GM18907 (cell line): ENCODE data around the gene HIRIP3.
"Not testable (repeated sequence)": the region's sequence is repeated elsewhere in the genome, so short reads cannot be mapped to it uniquely, and the experiment has no call there.

Experiments
- ATAC-seq: cut with Tn5 transposase; IDR thresholded peaks from one replicate; pipeline ENCODE4 v1.9.1; 2021; ENCODE audit warnings: mild to moderate bottlenecking, moderate library complexity; ENCODE audit not compliant: unreplicated experiment

HIRIP3 gene, protein sequence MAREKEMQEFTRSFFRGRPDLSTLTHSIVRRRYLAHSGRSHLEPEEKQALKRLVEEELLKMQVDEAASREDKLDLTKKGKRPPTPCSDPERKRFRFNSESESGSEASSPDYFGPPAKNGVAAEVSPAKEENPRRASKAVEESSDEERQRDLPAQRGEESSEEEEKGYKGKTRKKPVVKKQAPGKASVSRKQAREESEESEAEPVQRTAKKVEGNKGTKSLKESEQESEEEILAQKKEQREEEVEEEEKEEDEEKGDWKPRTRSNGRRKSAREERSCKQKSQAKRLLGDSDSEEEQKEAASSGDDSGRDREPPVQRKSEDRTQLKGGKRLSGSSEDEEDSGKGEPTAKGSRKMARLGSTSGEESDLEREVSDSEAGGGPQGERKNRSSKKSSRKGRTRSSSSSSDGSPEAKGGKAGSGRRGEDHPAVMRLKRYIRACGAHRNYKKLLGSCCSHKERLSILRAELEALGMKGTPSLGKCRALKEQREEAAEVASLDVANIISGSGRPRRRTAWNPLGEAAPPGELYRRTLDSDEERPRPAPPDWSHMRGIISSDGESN

DNA sequence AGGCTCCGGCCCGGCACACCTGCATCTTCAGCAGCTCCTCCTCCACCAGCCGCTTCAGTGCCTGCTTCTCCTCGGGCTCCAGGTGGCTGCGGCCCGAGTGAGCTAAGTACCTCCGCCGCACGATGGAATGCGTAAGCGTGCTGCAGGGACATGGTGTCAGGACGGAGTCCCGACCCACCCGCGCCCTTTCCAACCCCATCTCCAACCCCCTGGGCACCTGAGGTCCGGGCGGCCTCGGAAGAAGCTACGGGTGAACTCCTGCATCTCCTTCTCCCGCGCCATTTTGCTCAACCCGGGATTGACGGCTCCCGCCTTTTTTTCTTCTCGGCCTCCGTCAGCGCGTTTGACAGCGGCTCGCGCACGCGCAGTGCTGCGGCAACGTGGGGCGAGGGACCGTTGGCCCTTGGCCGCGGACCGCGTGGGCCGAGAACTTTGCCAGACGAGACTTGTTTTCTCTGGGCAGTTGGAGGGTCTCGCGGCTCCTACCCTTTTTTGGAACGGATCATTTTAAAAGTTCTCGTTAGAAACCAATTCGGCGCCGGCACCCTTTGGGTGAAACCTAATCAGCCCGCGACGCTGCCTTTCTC is at the start of gene HIRIP3:
Gene HIRIP3 (minus strand): TSS at position 294 of the 587 bp plus-strand sequence. CDS start 12 bp downstream, at position 282.
- ATAC-seq, result peak; percentile 53

DNA sequence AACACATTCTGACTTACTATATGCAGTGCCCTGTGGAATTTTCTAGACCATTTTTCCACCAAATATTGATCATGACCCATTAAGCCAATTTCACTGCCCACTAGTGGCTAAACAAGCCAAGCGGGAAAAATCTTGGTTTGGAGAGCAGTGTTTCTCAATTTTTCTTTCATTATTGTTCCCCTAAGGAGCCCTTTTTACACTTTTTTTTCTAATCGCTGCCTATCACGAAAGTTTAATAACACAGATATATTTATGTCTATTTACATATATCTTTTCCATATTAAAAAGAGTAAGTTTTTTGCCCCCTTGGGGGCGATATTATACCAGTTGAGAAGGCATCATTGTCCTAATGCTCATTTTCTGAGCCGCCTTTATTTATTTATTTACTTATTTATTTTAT is 46.4 kb upstream of the HIRIP3 start:
- ATAC-seq, result no peak

DNA sequence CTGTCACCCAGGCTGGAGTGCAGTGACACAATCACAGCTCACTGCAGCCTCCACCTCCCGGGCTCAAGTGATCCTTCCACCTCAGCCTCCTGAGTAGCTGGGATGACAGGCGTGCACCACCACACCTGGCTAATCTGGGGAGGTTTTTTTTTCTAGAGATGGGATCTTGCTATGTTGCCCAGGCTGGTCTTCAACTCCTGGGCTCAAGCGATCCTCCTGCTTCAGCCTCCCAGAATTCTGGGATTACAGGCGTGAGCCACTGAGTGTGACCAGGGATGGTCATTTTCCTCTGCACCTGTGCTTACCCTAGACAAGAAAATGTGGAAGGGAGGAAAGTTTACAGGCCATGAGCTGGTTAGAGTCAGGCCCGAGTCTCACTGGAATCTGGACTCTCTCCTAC is 45.3 kb upstream of the HIRIP3 start:
- not testable (repeated sequence) for ATAC-seq

DNA sequence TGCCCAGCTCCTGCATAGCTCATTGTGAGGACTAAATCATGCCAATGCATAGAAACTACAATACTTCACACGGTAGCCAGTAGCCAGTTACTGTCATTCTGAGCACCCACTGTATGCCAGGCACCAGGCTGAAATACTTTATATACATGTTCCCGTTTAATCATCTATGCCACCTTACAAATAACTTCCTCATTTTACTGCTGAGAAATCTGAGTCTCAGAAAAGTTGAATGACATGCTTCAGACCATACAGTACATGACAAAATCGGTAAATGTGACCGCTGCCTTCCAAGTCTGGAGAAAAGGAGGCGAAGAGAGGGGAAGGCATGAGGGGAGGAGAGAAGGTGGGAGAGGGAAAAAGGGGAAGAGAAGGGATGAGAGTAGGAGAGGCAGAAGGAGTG is 44.8 kb upstream of the HIRIP3 start:
- ATAC-seq, result no peak

DNA sequence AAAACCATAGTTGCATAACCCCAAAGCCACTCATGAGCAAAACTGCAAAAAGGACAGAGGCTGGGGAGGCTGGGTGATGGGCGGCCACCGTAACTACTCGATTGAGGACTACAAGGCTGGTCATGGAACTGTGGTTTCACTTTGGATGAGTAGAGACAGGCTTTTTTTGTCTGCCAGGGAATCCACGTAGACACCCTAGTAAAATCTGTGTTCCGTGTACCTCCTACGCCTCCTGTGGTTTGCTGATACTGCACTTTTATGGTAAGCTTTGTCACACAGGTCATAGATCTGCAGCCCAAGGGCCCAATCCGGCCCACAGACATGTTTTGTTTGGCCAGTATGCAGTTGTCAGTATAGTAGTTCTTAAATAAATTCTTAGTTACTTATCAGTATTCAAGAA is 37.9 kb upstream of the HIRIP3 start:
- ATAC-seq, result no peak

DNA sequence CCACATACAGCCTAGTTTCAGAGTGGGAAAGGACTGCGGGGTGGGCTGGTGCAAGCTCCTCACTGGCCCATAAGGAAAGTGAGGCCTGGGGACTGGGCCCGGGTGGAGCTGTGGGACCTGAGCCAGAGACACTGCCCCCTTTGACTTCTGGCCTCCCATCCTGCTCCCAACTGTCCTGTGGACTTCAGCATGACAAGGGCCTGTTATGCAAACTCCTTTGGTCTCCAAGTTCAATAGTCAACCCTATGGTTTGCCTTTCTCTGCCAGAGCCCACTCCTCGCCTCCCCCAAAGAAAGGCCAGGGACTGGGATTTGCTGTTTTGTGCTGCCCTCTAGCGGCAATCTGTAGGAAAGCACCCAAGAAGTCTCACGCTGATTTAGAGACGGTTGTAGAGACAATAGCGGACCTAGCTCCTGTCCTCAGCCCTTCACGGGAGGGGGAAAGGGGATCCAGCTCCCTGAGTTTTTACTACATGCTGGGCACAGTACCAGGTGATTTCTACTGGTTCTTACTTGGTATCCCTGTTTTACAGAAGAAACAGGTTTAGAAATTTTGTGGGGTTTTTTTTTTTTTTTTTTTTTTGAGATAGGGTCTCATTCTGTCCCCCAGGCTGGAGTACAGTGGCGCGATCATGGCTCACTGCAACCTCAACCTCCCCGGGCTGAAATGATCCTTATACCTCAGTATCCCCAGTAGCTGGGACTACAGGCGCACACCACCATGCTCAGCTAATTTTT is 36.8 kb upstream of the HIRIP3 start:
- ATAC-seq, result no peak

DNA sequence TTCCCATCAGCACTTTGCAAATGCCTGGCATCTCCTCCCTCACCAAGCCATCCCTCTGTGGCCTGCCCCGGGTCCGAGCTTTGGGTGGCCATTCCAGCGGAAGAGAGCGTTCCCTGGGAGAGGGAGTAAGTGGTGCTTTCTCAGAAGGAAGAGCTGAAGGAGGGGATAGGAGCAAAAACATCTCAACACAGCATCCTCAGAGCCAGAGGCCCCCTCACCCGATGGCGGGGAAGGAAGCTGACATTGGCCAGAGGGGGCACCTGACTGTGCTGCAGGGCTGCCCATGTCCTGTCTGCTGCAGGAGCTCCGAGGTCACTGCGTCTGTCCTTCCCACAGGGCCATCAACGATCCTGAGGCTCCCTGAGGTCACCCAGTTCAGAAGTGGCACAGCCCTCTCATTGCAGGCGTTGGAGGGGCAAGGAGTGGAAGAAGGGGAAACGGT is 36.1 kb upstream of the HIRIP3 start:
- ATAC-seq, result no peak

DNA sequence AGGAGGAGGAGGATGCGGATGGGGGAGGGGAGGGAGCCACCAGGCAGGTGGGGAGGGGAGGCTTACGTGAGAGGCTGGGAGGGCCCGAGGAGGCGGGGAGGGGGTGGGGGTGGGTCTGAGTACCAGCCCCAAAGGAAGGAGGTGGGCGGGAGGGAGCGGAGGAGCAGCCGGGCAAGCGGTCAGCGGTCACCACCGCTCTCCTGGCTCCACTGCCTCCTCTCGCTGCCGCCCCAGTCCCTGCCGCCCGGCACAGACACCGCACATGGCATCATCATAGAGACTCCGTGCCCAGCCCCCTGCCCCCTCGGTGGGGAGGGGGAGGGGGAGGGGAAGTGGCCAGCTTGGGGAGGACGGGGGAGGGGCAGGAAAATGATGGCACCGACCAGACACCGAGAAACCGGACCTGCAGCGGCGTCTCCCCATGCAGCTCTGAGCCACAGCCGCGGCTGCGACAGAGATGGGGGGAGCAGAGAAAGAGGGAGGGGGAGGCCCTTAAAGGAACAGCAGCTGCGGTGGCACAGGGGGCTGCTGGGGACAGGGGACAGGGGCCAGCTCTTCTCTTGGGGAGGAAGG is 35.5 kb upstream of the HIRIP3 start, which contains the start of gene TLCD3B:
Gene TLCD3B (minus strand): TSS at position 431 of the 573 bp plus-strand sequence. CDS start 744 bp downstream, outside the sequence.
- no peak for ATAC-seq

DNA sequence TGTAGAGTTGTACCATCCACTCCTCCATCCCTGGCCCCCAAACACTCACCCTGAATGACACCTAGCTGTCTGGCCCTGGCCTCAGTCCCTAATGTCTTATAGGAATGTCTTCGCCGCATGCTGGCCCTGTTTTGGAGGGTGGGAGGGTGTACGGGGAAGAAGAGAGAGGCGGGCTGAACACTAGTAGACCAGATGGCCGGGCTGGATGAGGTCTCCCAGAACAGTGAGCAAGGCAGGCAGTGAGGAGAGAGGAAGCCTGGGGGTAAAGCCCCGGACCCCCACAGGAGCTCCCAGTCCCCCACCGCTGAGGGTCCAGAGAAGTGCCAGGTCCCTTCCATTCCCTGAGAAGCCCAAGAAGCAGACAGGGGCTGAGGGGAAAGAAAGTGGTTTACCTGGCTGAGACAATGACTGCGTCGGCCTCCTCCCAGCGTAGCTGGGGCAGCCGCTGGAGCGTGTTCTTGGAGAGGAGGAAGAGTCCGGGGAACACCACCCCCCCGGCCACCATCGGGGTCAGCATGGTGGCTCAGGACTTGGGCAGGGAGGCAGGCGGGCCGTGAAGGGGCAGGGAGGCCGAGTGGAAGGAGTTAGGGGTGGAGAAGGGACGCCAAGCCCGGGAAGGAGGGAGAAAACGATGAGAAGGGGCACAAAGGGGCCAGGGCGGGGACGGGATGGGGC is 34.7 kb upstream of the HIRIP3 start:
- no peak for ATAC-seq

DNA sequence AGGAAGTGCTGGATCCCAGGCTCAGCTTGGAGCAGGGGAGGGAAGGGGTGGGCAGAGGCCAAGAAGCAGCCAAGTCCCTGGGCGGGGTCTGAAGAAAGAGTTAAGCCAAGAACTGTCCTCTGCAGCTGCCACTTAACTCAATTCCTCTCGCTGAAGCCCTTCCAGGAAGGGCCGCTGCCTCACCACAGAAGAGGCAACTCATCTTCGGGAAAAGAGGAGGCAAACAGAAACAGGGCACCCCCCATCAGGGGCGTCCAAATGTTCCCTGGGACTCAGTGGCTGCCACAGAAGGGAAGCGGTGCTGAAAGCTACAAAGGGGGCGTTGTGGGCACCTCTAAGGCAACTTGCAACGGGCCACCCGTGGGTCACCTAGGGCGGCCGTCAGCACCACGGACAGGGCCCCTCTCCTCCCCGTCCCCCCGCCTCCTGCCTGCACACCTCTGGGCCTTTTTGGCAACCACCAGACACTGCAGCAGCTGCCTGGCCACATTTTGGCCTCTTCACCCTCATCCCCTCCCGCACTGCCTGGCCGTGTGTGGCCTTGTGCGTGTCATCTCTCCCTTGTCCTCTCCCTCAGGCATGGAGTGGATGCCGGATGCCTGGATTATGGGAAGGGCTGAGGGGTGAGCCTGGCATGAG is 33.1 kb upstream of the HIRIP3 start:
- ATAC-seq, result no peak

DNA sequence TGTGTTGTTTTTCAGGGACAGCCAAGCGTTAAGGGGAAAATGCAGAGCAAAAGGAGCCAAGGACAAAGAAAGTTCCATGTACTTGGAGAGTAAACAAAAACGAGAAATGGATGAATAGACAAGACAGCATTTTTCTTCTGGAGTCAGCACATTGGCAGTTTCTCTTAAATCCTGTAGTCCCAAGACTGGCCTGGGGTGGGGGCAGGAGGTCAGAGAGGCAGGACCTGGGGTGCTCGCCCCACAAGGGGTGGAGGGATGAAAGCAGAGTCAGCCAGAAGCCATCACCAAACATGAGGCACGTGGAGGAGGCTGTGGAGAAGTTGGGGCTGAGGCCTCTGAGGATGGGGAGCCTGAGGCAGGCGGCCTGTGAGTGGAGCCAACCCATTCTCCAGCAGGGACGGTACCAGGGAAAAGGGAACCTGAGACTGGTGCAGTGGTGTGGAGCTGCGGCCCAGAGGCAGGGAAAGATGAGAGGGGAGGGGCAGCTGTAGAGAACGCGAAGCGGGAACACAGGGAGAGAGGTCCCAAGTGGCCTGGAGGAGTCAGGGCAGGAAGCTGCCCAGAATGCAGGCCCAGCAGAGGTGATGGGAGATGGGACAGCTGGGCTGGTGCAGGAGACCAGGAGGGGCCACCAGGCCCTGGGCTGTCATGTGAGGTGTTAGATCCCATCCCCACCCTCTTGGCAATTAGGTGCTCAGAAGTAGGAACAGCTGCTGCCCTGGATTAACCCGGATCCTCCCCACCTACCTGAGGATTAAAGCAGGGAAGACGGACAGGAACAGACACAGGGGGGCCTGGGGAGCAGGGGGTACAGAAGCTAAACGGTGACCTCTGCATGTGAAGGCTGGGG is 32.4 kb upstream of the HIRIP3 start:
- no peak for ATAC-seq

DNA sequence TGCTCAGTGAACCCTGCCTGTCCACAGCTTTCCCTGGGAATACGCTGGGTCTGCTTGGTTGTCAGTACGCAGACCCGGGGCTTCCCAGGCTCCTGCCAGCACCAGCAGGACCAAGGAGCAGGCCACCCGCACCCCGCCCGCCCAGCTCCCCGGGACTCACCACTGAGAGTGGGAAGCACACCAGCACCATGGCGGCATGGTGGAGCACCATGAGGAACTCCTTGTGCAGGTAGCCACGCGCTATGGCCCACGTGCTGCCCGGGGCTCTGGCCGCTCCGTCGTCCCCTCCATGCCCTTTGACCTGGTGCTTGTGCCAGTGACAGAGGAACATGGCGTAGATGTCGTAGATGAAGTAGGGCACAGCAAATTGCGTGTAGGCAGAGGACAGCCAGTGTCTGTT is 31.0 kb upstream of the HIRIP3 start:
- ATAC-seq, result no peak

DNA sequence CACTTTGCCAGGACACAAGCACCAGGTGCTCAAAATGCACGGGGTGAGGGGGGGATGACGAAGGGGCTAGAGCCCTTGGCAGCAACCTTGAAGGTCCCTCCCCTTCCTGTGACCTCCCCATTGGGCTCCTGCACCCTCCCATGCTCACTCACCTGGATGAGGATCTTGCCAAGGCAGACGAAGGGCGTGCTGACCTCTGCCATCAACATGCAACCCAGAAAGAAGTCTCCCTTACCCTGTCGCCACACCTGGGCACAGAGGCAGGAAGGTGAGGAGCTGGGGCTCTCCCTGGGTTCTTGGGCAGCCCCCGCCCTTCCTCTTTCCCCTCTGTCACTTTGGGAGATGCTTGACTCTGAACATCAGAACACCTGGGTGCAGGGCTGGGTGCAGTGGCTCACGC is 30.2 kb upstream of the HIRIP3 start:
- no peak for ATAC-seq

DNA sequence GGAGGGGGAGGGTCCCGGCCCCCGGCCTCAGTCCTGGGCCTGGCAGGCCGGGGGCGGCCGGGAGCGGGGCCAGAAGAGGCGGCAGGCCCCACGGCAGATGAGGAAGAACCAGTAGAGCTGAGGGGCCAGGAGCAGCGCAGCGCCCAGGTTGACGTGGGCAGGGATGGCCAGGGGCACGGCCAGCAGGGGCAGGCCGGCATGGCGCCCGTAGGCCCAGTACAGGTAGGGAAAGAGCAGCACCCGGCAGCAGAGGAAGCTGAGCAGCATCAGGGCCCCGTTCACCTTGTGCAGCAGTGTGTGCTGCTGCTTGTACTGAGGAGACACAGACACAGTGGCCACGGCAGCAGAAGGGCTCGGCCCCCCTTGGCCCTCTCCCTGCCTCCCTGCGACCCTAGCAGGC is 29.7 kb upstream of the HIRIP3 start:
- ATAC-seq, result no peak

DNA sequence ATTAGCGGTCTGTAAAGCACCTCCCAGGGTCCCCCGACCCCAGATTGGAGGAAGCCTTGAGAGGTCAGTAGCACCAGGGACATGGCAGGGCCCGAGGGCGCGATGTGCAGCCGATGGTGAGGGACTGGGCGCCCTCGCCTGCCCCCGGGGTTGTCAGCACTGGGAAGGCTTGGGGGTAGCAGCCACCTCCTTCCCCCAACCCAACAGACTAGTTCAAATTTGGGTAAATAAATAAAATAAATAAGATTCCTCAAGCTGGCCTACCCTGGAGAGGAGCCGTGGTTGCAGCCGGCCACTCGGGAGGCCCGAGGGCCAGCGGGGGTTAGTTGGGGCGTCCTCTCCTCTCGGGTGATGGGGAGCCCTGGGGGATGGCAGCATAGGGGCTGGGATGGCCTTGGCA is 29.0 kb upstream of the HIRIP3 start:
- no peak for ATAC-seq

DNA sequence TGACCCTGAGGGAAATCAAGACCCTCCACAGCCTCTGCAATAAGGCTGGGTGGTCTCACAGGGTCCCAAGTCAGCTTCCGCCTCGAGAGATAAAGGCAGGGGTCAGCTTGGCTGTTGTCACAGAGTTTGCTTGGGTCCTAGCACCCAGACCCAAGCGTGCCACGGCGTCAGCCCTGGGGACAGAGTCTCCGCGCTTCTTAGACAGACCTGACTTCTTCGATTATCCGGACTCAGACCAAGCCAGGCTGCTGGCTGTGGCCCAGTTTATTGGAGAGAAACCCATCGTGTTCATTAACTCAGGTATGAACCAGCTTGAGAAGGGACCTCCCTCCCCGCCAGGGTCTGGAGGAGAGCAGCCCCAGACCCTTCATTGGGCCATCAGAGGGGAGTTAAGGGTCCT is 28.2 kb upstream of the HIRIP3 start:
- no peak for ATAC-seq

DNA sequence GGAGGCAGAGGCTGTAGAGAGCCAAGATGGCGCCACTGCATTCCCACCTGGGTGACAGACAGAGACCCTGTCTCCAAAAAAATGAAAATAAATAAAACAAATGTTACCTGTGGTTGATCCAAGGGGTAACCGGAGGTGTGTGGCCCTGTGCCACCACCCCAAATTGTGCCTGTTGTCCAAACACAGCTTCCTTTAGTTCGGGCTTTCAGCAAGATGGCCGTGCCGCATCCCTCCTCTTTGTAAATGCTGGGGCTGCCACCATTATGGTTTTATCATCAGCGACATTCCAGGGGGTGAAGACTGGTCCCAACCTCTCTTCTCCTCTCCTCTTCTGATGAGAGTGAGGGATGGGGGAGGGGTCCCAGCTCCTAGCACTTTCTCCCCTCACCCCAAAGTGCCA is 27.5 kb upstream of the HIRIP3 start, which contains the start of gene C16orf92:
Gene C16orf92 (plus strand): TSS at position 312 of the 400 bp plus-strand sequence. CDS start 143 bp downstream, outside the sequence.
- no peak for ATAC-seq

DNA sequence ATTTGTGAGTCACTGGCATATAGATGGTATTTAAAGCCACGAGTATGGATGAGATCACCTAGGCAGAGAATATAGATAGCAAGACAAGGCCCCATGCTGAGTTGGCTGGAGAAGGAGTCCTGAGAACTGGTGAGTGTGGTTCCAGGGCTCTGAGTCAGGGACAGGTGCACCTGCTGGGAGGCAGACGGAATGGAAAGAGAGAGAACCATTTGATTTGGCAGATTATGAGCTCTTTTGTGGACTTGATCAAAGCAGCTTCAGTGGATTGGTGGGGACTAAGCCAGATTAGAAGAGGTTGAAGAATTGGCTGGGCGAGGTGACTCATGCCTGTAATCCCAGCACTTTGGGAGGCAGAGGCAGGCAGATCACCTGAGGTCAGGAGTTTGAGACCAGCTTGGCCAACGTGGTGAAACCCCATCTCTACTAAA is 23.3 kb upstream of the HIRIP3 start:
- no peak for ATAC-seq

DNA sequence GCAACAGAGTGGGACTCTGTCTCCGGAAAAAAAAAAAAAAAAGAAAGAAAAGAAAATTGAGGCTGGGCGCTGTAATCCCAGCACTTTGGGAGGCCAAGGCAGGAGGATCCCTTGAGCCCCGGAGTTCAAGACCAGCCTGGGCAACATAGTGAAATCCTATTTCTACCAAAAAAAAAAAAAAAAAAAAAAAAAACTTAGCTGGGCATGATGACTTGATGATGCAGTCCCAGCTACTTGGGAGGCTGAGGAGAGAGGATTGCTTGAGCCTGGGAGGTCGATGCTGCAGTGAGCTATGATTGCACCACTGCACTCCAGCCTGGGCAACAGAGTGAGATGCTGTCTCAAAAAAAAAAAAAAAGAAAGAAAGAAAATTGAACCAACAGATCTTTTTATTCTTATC is 22.5 kb upstream of the HIRIP3 start:
- ATAC-seq, result not testable (repeated sequence)
